CD4-positive, CD25-positive, alpha-beta regulatory T cell (primary cell): ENCODE data around the gene HIRIP3. TPM values are rescaled to one million over a fixed set of nuclear protein-coding genes. Genes with fewer than 3 reads are reported as not detected.
"Not testable (repeated sequence)": the region's sequence is repeated elsewhere in the genome, so short reads cannot be mapped to it uniquely, and the experiment has no call there.

Source experiments
- ATAC-seq, 2 donors: fragments of 150-1000 bp; cut with Tn5 transposase; one replicate each; pipeline ENCODE4 v1.10.0; 2021; ENCODE audit warnings: low read depth in 2 of 2, moderate number of reproducible peaks in 2 of 2, moderate library complexity in 1 of 2
- DNase-seq, 3 donors: peaks; one replicate each; pipeline versions ENCODE4 v3.0.0 to v3.0.0-alpha.2; 2012 to 2022; ENCODE audit warnings: mixed read lengths in 1 of 3
- H3K27ac ChIP-seq: one replicate; pipeline ENCODE4 v1.7.0; 2013; ENCODE audit warnings: mild to moderate bottlenecking, low read length; ENCODE audit not compliant: insufficient read depth, poor library complexity, severe bottlenecking
- H3K27me3 ChIP-seq: one replicate; pipeline ENCODE4 v1.7.0; 2013; ENCODE audit warnings: low read length; ENCODE audit not compliant: control insufficient read depth, insufficient read depth
- H3K36me3 ChIP-seq: one replicate; pipeline ENCODE4 v1.7.0; 2013; ENCODE audit warnings: mild to moderate bottlenecking, low read length, moderate library complexity; ENCODE audit not compliant: control insufficient read depth, insufficient read depth
- H3K4me1 ChIP-seq: 2 replicates; pipeline ENCODE4 v1.7.0; 2013; ENCODE audit warnings: mild to moderate bottlenecking, low read length; ENCODE audit not compliant: insufficient read depth, control insufficient read depth, poor library complexity, severe bottlenecking
- H3K4me3 ChIP-seq: one replicate; pipeline ENCODE4 v1.7.0; 2013; ENCODE audit warnings: low read depth, mild to moderate bottlenecking, low read length, moderate library complexity
- H3K9me3 ChIP-seq, 2 experiments: 1 replicate in 1 of 2; 2 replicates in 1 of 2; pipeline ENCODE4 v1.7.0; 2013; ENCODE audit warnings: low read length in 2 of 2, mild to moderate bottlenecking in 1 of 2, moderate library complexity in 1 of 2; ENCODE audit not compliant: control insufficient read depth in 2 of 2
- H3K27ac Mint-ChIP-seq, 3 donors: one replicate each; pipeline ENCODE4 v1.8.0; 2020 to 2022; ENCODE audit warnings: mild to moderate bottlenecking in 3 of 3, mixed read lengths in 3 of 3, moderate library complexity in 2 of 3
- H3K27me3 Mint-ChIP-seq: one replicate; pipeline ENCODE4 v1.8.0; 2022; ENCODE audit warnings: mild to moderate bottlenecking, mixed read lengths
- H3K36me3 Mint-ChIP-seq: one replicate; pipeline ENCODE4 v1.8.0; 2020; ENCODE audit warnings: mixed read lengths
- H3K4me1 Mint-ChIP-seq, 4 donors: one replicate each; pipeline ENCODE4 v1.8.0; 2020 to 2022; ENCODE audit warnings: mixed read lengths in 4 of 4, mild to moderate bottlenecking in 1 of 4
- H3K4me3 Mint-ChIP-seq, 4 donors: one replicate each; pipeline ENCODE4 v1.8.0; 2020 to 2022; ENCODE audit warnings: mild to moderate bottlenecking in 4 of 4, mixed read lengths in 4 of 4, moderate library complexity in 3 of 4
- H3K9me3 Mint-ChIP-seq, 7 donors: one replicate each; pipeline ENCODE4 v1.8.0; 2020 to 2022; ENCODE audit warnings: mixed read lengths in 7 of 7, mild to moderate bottlenecking in 3 of 7, moderate library complexity in 2 of 7
- polyA plus RNA-seq, 4 donors: library from polyadenylated mRNA; unstranded; fragments of 300-500 nt; fragmentation: Illumina TruSeq; gene quantifications; one replicate each; pipeline ENCODE4 v1.2.3, GENCODE V29; 2021
- total RNA-seq: library from RNA; stranded (reverse); gene quantifications from one replicate; pipeline ENCODE4 v1.2.3, GENCODE V29; 2022

The HIRIP3 gene
- total RNA-seq (12.4 TPM), polyA plus RNA-seq (10 to 100 TPM; 13.9 to 19.9 (median 16.2) TPM)

DNA sequence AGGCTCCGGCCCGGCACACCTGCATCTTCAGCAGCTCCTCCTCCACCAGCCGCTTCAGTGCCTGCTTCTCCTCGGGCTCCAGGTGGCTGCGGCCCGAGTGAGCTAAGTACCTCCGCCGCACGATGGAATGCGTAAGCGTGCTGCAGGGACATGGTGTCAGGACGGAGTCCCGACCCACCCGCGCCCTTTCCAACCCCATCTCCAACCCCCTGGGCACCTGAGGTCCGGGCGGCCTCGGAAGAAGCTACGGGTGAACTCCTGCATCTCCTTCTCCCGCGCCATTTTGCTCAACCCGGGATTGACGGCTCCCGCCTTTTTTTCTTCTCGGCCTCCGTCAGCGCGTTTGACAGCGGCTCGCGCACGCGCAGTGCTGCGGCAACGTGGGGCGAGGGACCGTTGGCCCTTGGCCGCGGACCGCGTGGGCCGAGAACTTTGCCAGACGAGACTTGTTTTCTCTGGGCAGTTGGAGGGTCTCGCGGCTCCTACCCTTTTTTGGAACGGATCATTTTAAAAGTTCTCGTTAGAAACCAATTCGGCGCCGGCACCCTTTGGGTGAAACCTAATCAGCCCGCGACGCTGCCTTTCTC lies at the start of gene HIRIP3:
Gene HIRIP3 (minus strand): TSS at position 294 of the 587 bp plus-strand sequence. CDS start 12 bp downstream, at position 282.
- Mint-ChIP-seq H3K9me3 (no peaks in the 10 kb centered on the region), H3K27ac (peak within 1 kb of the TSS; percentile 96 to 99 (median 99)), H3K36me3 (peaks cover 19% of the 10 kb centered on the region), H3K4me3 (peak within 1 kb of the TSS; percentile 96 to 99 (median 97)), H3K27me3 (peaks cover 4% of the 10 kb centered on the region), H3K4me1 (peaks cover 9 to 55% (median 18%) of the 10 kb centered on the region in 4 donors)
- Histone ChIP-seq H3K36me3 (peaks cover 16% of the 10 kb centered on the region), H3K9me3 (no peaks in the 10 kb centered on the region), H3K4me1 (peaks cover 20% of the 10 kb centered on the region), H3K27ac (peak within 1 kb of the TSS; percentile 99), H3K27me3 (no peaks in the 10 kb centered on the region), H3K4me3 (peak within 1 kb of the TSS; percentile 95)
- peak; percentile 51 to 52 for ATAC-seq
- peak; percentile 81 to 89 (median 89) for DNase-seq

DNA sequence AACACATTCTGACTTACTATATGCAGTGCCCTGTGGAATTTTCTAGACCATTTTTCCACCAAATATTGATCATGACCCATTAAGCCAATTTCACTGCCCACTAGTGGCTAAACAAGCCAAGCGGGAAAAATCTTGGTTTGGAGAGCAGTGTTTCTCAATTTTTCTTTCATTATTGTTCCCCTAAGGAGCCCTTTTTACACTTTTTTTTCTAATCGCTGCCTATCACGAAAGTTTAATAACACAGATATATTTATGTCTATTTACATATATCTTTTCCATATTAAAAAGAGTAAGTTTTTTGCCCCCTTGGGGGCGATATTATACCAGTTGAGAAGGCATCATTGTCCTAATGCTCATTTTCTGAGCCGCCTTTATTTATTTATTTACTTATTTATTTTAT lies 46.4 kb upstream of the HIRIP3 start:
- Histone ChIP-seq H3K36me3 (no peaks in the 10 kb centered on the region), H3K4me1 (no peaks in the 10 kb centered on the region), H3K4me3 (no peak overlapping the region), H3K9me3 (no peaks in the 10 kb centered on the region), H3K27me3 (no peaks in the 10 kb centered on the region), H3K27ac (no peak overlapping the region)
- Mint-ChIP-seq H3K27ac (no peak overlapping the region), H3K4me1 (no peaks in the 10 kb centered on the region), H3K9me3 (peaks cover 0 to 1% (median 0%) of the 10 kb centered on the region in 7 donors), H3K4me3 (no peak overlapping the region), H3K36me3 (no peaks in the 10 kb centered on the region), H3K27me3 (peaks cover 12% of the 10 kb centered on the region)
- DNase-seq (peak in 2 of 3 donors; percentile 39 to 43), ATAC-seq (no peak)

DNA sequence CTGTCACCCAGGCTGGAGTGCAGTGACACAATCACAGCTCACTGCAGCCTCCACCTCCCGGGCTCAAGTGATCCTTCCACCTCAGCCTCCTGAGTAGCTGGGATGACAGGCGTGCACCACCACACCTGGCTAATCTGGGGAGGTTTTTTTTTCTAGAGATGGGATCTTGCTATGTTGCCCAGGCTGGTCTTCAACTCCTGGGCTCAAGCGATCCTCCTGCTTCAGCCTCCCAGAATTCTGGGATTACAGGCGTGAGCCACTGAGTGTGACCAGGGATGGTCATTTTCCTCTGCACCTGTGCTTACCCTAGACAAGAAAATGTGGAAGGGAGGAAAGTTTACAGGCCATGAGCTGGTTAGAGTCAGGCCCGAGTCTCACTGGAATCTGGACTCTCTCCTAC lies 45.3 kb upstream of the HIRIP3 start:
- H3K27ac ChIP-seq, H3K4me3 Mint-ChIP-seq, H3K9me3 Mint-ChIP-seq, H3K4me3 ChIP-seq, H3K36me3 ChIP-seq, H3K9me3 ChIP-seq, H3K27ac Mint-ChIP-seq, ATAC-seq, H3K36me3 Mint-ChIP-seq, H3K27me3 ChIP-seq, H3K4me1 Mint-ChIP-seq, DNase-seq, H3K4me1 ChIP-seq: not testable (repeated sequence)
- H3K27me3 Mint-ChIP-seq, result peaks cover 12% of the 10 kb centered on the region

DNA sequence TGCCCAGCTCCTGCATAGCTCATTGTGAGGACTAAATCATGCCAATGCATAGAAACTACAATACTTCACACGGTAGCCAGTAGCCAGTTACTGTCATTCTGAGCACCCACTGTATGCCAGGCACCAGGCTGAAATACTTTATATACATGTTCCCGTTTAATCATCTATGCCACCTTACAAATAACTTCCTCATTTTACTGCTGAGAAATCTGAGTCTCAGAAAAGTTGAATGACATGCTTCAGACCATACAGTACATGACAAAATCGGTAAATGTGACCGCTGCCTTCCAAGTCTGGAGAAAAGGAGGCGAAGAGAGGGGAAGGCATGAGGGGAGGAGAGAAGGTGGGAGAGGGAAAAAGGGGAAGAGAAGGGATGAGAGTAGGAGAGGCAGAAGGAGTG lies 44.8 kb upstream of the HIRIP3 start:
- Histone ChIP-seq H3K27me3 (no peaks in the 10 kb centered on the region), H3K9me3 (no peaks in the 10 kb centered on the region), H3K27ac (no peak overlapping the region), H3K4me3 (no peak overlapping the region), H3K36me3 (no peaks in the 10 kb centered on the region), H3K4me1 (no peaks in the 10 kb centered on the region)
- Mint-ChIP-seq H3K9me3 (no peaks in the 10 kb centered on the region), H3K27ac (no peak overlapping the region), H3K36me3 (no peaks in the 10 kb centered on the region), H3K4me1 (no peaks in the 10 kb centered on the region), H3K4me3 (no peak overlapping the region), H3K27me3 (peaks cover 16% of the 10 kb centered on the region)
- no peak for ATAC-seq
- DNase-seq, result no peak

DNA sequence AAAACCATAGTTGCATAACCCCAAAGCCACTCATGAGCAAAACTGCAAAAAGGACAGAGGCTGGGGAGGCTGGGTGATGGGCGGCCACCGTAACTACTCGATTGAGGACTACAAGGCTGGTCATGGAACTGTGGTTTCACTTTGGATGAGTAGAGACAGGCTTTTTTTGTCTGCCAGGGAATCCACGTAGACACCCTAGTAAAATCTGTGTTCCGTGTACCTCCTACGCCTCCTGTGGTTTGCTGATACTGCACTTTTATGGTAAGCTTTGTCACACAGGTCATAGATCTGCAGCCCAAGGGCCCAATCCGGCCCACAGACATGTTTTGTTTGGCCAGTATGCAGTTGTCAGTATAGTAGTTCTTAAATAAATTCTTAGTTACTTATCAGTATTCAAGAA lies 37.9 kb upstream of the HIRIP3 start:
- Mint-ChIP-seq H3K9me3 (no peaks in the 10 kb centered on the region), H3K36me3 (no peaks in the 10 kb centered on the region), H3K27ac (no peak overlapping the region), H3K27me3 (peaks cover 42% of the 10 kb centered on the region), H3K4me3 (no peak overlapping the region), H3K4me1 (peaks cover 4 to 14% (median 8%) of the 10 kb centered on the region in 4 donors)
- H3K4me3 ChIP-seq, result no peak overlapping the region
- H3K36me3 ChIP-seq, result no peaks in the 10 kb centered on the region
- ATAC-seq (no peak), DNase-seq (peak in 1 of 3 donors; percentile 14)
- peaks cover 13% of the 10 kb centered on the region for H3K4me1 ChIP-seq
- no peaks in the 10 kb centered on the region for H3K9me3 ChIP-seq
- H3K27ac ChIP-seq, result no peak overlapping the region
- H3K27me3 ChIP-seq, result peaks cover 3% of the 10 kb centered on the region

- H3K27me3 ChIP-seq, result peaks cover 3% of the 10 kb centered on the region
- Mint-ChIP-seq H3K27ac (no peak overlapping the region), H3K4me1 (peaks cover 4 to 14% (median 8%) of the 10 kb centered on the region in 4 donors), H3K4me3 (peak overlapping the region in 3 of 4 donors; percentile 29 to 64 (median 36)), H3K27me3 (peaks cover 52% of the 10 kb centered on the region), H3K36me3 (no peaks in the 10 kb centered on the region), H3K9me3 (peaks cover 0 to 1% (median 0%) of the 10 kb centered on the region in 7 donors)
- no peaks in the 10 kb centered on the region for H3K36me3 ChIP-seq
- peaks cover 13% of the 10 kb centered on the region for H3K4me1 ChIP-seq
- no peak overlapping the region for H3K4me3 ChIP-seq
- ATAC-seq, result peak; percentile 38 to 43
- peak; percentile 41 to 77 (median 62) for DNase-seq
- H3K27ac ChIP-seq, result no peak overlapping the region
- H3K9me3 ChIP-seq, result no peaks in the 10 kb centered on the region
Measured at GRCh38 chr16:30032083-30032819, 36.8 kb upstream of the HIRIP3 start.

DNA sequence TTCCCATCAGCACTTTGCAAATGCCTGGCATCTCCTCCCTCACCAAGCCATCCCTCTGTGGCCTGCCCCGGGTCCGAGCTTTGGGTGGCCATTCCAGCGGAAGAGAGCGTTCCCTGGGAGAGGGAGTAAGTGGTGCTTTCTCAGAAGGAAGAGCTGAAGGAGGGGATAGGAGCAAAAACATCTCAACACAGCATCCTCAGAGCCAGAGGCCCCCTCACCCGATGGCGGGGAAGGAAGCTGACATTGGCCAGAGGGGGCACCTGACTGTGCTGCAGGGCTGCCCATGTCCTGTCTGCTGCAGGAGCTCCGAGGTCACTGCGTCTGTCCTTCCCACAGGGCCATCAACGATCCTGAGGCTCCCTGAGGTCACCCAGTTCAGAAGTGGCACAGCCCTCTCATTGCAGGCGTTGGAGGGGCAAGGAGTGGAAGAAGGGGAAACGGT lies 36.1 kb upstream of the HIRIP3 start:
- H3K27me3 ChIP-seq, result peaks cover 3% of the 10 kb centered on the region
- no peak for ATAC-seq

More for the DNA sequence above, 36.1 kb upstream of the HIRIP3 start:
- no peaks in the 10 kb centered on the region for H3K36me3 ChIP-seq
- Mint-ChIP-seq H3K27me3 (peaks cover 60% of the 10 kb centered on the region), H3K36me3 (no peaks in the 10 kb centered on the region), H3K9me3 (peaks cover 0 to 1% (median 0%) of the 10 kb centered on the region in 7 donors), H3K4me1 (peaks cover 4 to 17% (median 9%) of the 10 kb centered on the region in 4 donors), H3K27ac (peak overlapping the region in 1 of 3 donors; percentile 43), H3K4me3 (peak overlapping the region in 2 of 4 donors; percentile 10 to 24)
- H3K9me3 ChIP-seq, result no peaks in the 10 kb centered on the region
- no peak overlapping the region for H3K4me3 ChIP-seq
- no peak for DNase-seq
- no peak overlapping the region for H3K27ac ChIP-seq
- peaks cover 13% of the 10 kb centered on the region for H3K4me1 ChIP-seq
